WTC11 (cell line): ENCODE measurements around the gene CTNNA2. TPM values are rescaled to one million over a fixed set of nuclear protein-coding genes. Genes with fewer than 3 reads are reported as not detected.

Experiments used
- ATAC-seq: fragments of 200-7000 bp; cut with Tn5 transposase; 2 replicates; pipeline ENCODE4 v1.10.0; 2021; ENCODE audit warnings: mild to moderate bottlenecking, moderate library complexity
- CTCF ChIA-PET: fragments of 300-600 bp; sonication (Branson Sonifier 250); formaldehyde crosslinking; loops from one replicate; lab custom pipeline; 2021; ENCODE audit warnings: antibody characterized with exemption; lab: Charles Lee
- POLR2A ChIA-PET: fragments of 350-600 bp; sonication (Branson Sonifier 250); formaldehyde crosslinking; loops from one replicate; lab custom pipeline; 2021; ENCODE audit warnings: antibody characterized with exemption; lab: Charles Lee
- DNase-seq: peaks from one replicate; pipeline ENCODE4 v3.0.0; 2021; ENCODE audit warnings: low spot score
- H3K27ac Mint-ChIP-seq: 2 replicates; pipeline ENCODE4 v1.8.0; 2021; ENCODE audit warnings: mixed read lengths
- H3K27me3 Mint-ChIP-seq: 2 replicates; pipeline ENCODE4 v1.8.0; 2021; ENCODE audit warnings: low read depth, mild to moderate bottlenecking, moderate library complexity, mixed read lengths
- H3K36me3 Mint-ChIP-seq: 2 replicates; pipeline ENCODE4 v1.8.0; 2021; ENCODE audit warnings: mixed read lengths
- H3K4me1 Mint-ChIP-seq: 2 replicates; pipeline ENCODE4 v1.8.0; 2022; ENCODE audit warnings: mixed read lengths
- H3K4me3 Mint-ChIP-seq: 2 replicates; pipeline ENCODE4 v1.8.0; 2021; ENCODE audit warnings: mild to moderate bottlenecking, moderate library complexity, mixed read lengths
- H3K9me3 Mint-ChIP-seq: 2 replicates; pipeline ENCODE4 v1.8.0; 2021; ENCODE audit warnings: mixed read lengths
- ATF1 ChIP-seq: sonication (generic); formaldehyde crosslinking; IDR thresholded peaks from 2 replicates; pipeline ENCODE4 v1.8.1; 2023; ENCODE audit warnings: mild to moderate bottlenecking, moderate library complexity, missing genetic modification reagents
- ATF6 ChIP-seq: sonication (generic); formaldehyde crosslinking; IDR thresholded peaks from 2 replicates; pipeline ENCODE4 v1.8.1; 2023; ENCODE audit warnings: mild to moderate bottlenecking, missing genetic modification reagents
- CBFB ChIP-seq: sonication (generic); formaldehyde crosslinking; IDR thresholded peaks from 2 replicates; pipeline ENCODE4 v1.8.1; 2022; ENCODE audit warnings: mild to moderate bottlenecking, low read depth, missing genetic modification reagents
- CREB1 ChIP-seq: sonication (generic); formaldehyde crosslinking; IDR thresholded peaks from 2 replicates; pipeline ENCODE4 v1.8.0; 2023; ENCODE audit warnings: mild to moderate bottlenecking, missing genetic modification reagents
- CTCF ChIP-seq: fragments of 200-600 bp; IDR thresholded peaks from 2 replicates; pipeline ENCODE4 v1.8.0; 2022; ENCODE audit warnings: antibody characterized with exemption
- E2F5 ChIP-seq: sonication (generic); formaldehyde crosslinking; IDR thresholded peaks from 2 replicates; pipeline ENCODE4 v1.8.1; 2022; ENCODE audit warnings: mild to moderate bottlenecking, moderate library complexity, missing genetic modification reagents
- ETV6 ChIP-seq: sonication (generic); formaldehyde crosslinking; IDR thresholded peaks from 2 replicates; pipeline ENCODE4 v1.8.1; 2022; ENCODE audit warnings: mild to moderate bottlenecking, missing genetic modification reagents
- FOXK1 ChIP-seq: sonication (generic); formaldehyde crosslinking; IDR thresholded peaks from 2 replicates; pipeline ENCODE4 v1.8.0; 2022; ENCODE audit warnings: mild to moderate bottlenecking, moderate library complexity, missing genetic modification reagents
- FOXP4 ChIP-seq: sonication (generic); formaldehyde crosslinking; IDR thresholded peaks from 2 replicates; pipeline ENCODE4 v1.8.0; 2022; ENCODE audit warnings: mild to moderate bottlenecking, missing genetic modification reagents
- GRHL2 ChIP-seq: fragments of 250-450 bp; sonication (Bioruptor Pico); IDR thresholded peaks from 2 replicates; pipeline ENCODE4 v1.8.0; 2022; ENCODE audit warnings: mild to moderate bottlenecking, moderate library complexity; ENCODE audit not compliant: insufficient replicate concordance, severe bottlenecking
- IRF1 ChIP-seq: sonication (generic); formaldehyde crosslinking; IDR thresholded peaks from 2 replicates; pipeline ENCODE4 v1.8.0; 2023; ENCODE audit warnings: missing genetic modification reagents
- NFATC4 ChIP-seq: fragments of 250-450 bp; sonication (Bioruptor Pico); IDR thresholded peaks from 2 replicates; pipeline ENCODE4 v1.9.0; 2021; ENCODE audit warnings: mild to moderate bottlenecking
- SMAD4 ChIP-seq: sonication (generic); formaldehyde crosslinking; IDR thresholded peaks from 2 replicates; pipeline ENCODE4 v1.8.0; 2022; ENCODE audit warnings: mild to moderate bottlenecking, missing genetic modification reagents
- ZBTB43 ChIP-seq: sonication (generic); formaldehyde crosslinking; IDR thresholded peaks from 2 replicates; pipeline ENCODE4 v1.8.1; 2023; ENCODE audit warnings: mild to moderate bottlenecking, missing genetic modification reagents
- ZNF416 ChIP-seq: fragments of 250-450 bp; sonication (Bioruptor Pico); IDR thresholded peaks from 2 replicates; pipeline ENCODE4 v1.9.0; 2021; ENCODE audit warnings: mild to moderate bottlenecking, inconsistent platforms
- ZNF423 ChIP-seq: fragments of 250-450 bp; sonication (Bioruptor Pico); IDR thresholded peaks from 2 replicates; pipeline ENCODE4 v2.1.2; 2022; ENCODE audit warnings: mild to moderate bottlenecking, moderate library complexity
- total RNA-seq: library from RNA; stranded (reverse); gene quantifications from 3 replicates; pipeline ENCODE4 v1.2.3, GENCODE V29; 2021
- TF ChIP-seq, protein P1 (sequence below): sonication (generic); formaldehyde crosslinking; IDR thresholded peaks from 2 replicates; pipeline ENCODE4 v1.8.0; 2022; ENCODE audit warnings: mild to moderate bottlenecking, missing genetic modification reagents
- TF ChIP-seq, protein P2 (sequence below): fragments of 250-450 bp; sonication (Bioruptor Pico); IDR thresholded peaks from 2 replicates; pipeline ENCODE4 v2.1.2; 2022; ENCODE audit warnings: mild to moderate bottlenecking, moderate library complexity
- TF ChIP-seq, protein P3 (sequence below): sonication (generic); formaldehyde crosslinking; IDR thresholded peaks from 2 replicates; pipeline ENCODE4 v1.8.1; 2023; ENCODE audit warnings: mild to moderate bottlenecking, missing genetic modification reagents, moderate library complexity
- TF ChIP-seq, protein P4 (sequence below): fragments of 250-450 bp; sonication (Bioruptor Pico); IDR thresholded peaks from 2 replicates; pipeline ENCODE4 v1.8.0; 2021; ENCODE audit warnings: mild to moderate bottlenecking

CTNNA2 gene
- total RNA-seq, 1 experiment from 2014 or later, result 3.8 TPM

- TF ChIP-seq ATF6 (no peak), FOXK1 (CRISPR knock-in tag) (no peak), IRF1 (no peak), CREB1 (CRISPR knock-in tag) (no peak), ETV6 (no peak), NFATC4 (no peak), CBFB (CRISPR knock-in tag) (no peak)
- TF ChIP-seq, protein P1, sequence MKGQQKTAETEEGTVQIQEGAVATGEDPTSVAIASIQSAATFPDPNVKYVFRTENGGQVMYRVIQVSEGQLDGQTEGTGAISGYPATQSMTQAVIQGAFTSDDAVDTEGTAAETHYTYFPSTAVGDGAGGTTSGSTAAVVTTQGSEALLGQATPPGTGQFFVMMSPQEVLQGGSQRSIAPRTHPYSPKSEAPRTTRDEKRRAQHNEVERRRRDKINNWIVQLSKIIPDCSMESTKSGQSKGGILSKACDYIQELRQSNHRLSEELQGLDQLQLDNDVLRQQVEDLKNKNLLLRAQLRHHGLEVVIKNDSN (CRISPR knock-in tag), result no peak
- TF ChIP-seq, protein P2, sequence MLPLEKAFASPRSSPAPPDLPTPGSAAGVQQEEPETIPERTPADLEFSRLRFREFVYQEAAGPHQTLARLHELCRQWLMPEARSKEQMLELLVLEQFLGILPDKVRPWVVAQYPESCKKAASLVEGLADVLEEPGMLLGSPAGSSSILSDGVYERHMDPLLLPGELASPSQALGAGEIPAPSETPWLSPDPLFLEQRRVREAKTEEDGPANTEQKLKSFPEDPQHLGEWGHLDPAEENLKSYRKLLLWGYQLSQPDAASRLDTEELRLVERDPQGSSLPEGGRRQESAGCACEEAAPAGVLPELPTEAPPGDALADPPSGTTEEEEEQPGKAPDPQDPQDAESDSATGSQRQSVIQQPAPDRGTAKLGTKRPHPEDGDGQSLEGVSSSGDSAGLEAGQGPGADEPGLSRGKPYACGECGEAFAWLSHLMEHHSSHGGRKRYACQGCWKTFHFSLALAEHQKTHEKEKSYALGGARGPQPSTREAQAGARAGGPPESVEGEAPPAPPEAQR (CRISPR knock-in tag), result no peak
These were observed 153.6 kb downstream of the CTNNA2 start (continued) for GRCh38 chr2:79666430-79666829.

DNA sequence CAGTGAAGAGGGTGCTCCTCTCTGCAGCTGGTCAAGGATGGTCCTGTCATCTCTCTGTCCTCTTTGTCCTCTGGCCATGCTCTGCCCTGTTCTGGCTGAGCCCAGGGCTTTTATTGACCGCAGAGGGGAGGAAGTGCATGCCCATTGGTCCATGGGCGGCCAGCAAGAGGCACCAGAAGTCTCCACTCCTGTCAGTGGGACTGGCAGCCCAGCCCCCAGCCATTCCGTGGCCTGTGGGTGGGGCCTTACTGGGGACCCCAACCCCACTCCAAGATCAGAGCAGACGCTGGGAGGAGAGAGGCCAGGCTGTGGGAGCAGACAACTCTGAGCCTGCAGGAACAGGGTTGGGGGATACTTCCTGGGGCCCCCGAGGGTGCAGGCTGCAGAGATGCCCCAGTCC is 156.9 kb downstream of the CTNNA2 start:
- ChIA-PET CTCF (interaction anchor here (0.6 to 3.2 kb wide), 23 partner anchors 9 to 629 kb away, joined by 3 to 37 read pairs (median 5); partner anchors contain the start of gene CTNNA2), POLR2A (no interaction called here)
- Mint-ChIP-seq H3K36me3 (no peaks in the 10 kb centered on the region), H3K27ac (no peak overlapping the region), H3K9me3 (peaks cover 6% of the 10 kb centered on the region; the same call in 1 of the 2 replicates), H3K4me1 (peaks cover 26% of the 10 kb centered on the region), H3K27me3 (no peaks in the 10 kb centered on the region), H3K4me3 (no peak overlapping the region)
- DNase-seq (no peak), ATAC-seq (no peak)
- no peak for TF ChIP-seq NFATC4
- TF ChIP-seq, protein P3, sequence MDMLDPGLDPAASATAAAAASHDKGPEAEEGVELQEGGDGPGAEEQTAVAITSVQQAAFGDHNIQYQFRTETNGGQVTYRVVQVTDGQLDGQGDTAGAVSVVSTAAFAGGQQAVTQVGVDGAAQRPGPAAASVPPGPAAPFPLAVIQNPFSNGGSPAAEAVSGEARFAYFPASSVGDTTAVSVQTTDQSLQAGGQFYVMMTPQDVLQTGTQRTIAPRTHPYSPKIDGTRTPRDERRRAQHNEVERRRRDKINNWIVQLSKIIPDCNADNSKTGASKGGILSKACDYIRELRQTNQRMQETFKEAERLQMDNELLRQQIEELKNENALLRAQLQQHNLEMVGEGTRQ (CRISPR knock-in tag), result no peak
- TF ChIP-seq, protein P4, sequence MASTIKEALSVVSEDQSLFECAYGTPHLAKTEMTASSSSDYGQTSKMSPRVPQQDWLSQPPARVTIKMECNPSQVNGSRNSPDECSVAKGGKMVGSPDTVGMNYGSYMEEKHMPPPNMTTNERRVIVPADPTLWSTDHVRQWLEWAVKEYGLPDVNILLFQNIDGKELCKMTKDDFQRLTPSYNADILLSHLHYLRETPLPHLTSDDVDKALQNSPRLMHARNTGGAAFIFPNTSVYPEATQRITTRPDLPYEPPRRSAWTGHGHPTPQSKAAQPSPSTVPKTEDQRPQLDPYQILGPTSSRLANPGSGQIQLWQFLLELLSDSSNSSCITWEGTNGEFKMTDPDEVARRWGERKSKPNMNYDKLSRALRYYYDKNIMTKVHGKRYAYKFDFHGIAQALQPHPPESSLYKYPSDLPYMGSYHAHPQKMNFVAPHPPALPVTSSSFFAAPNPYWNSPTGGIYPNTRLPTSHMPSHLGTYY (CRISPR knock-in tag), result no peak
- no peak for TF ChIP-seq SMAD4 (CRISPR knock-in tag)
- TF ChIP-seq FOXP4, result no peak
- no peak for TF ChIP-seq IRF1
- TF ChIP-seq ZNF423 (CRISPR knock-in tag), result no peak
- no peak for TF ChIP-seq ATF1
- TF ChIP-seq ZBTB43 (CRISPR knock-in tag), result no peak
- TF ChIP-seq E2F5 (CRISPR knock-in tag), result no peak
- TF ChIP-seq, protein P2 (CRISPR knock-in tag), result no peak
- no peak for TF ChIP-seq CTCF
- no peak for TF ChIP-seq GRHL2
- TF ChIP-seq ZNF416, result no peak
